ENCODE measurements around the gene DOCK10.

Gene DOCK10

DNA sequence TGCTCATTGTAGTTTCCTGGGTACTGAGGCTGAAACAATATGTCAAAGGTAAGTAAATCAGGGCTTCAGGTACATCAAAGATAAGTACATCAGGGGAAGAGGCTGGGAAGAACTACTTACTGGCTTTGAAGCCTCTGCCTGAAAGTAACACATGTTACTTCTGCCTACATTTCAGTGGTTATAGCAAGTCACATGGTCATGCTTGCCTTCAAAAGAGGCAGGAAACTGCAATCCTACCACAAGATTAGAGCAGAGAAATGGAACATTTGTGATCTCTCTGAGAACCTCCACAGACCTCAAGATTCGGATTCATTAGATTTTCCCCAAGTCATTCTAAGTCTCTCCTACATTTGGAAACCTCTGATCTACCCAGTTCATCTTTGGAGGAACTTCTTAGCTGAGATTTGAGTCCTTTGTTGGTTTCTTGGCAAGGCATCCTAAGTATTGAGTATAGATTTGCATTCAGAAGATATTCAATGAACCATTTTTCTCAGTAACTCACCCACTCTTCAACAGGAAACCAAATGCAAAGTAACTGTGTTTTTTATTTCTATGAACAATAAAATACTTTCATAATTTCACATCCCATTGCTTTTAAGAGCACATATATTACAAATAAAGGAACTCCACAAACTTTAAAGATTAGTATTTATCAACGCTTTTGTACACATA, 277.6 kb downstream of the DOCK10 start:
- no peaks in the 10 kb centered on the region for H3K9me3 ChIP-seq (ENCODE audit: control insufficient read depth, low read length)
- H3K4me3 ChIP-seq (ENCODE audit: low read length), result no peak overlapping the region
- no peak for DNase-seq (ENCODE audit: low read depth)
- H3K36me3 ChIP-seq (ENCODE audit: control insufficient read depth, insufficient read depth, low read length, severe bottlenecking), result peaks cover 8% of the 10 kb centered on the region
- H3K4me1 ChIP-seq (ENCODE audit: control insufficient read depth, insufficient read depth, low read length), result no peaks in the 10 kb centered on the region
- no peaks in the 10 kb centered on the region for H3K27me3 ChIP-seq (replicated peaks; ENCODE audit: control insufficient read depth, insufficient read depth, low read length)
- H3K9ac ChIP-seq (ENCODE audit: low read length), result no peak overlapping the region

GRCh38 chr2:224757934-224758548, 284.2 kb downstream of the DOCK10 start:
- peaks cover 11% of the 10 kb centered on the region for H3K36me3 ChIP-seq (ENCODE audit: control insufficient read depth, insufficient read depth, low read length, severe bottlenecking)
- H3K27me3 ChIP-seq (replicated peaks; ENCODE audit: control insufficient read depth, insufficient read depth, low read length), result no peaks in the 10 kb centered on the region
- H3K9ac ChIP-seq (ENCODE audit: low read length), result no peak overlapping the region
- peaks cover 15% of the 10 kb centered on the region for H3K4me1 ChIP-seq (ENCODE audit: control insufficient read depth, insufficient read depth, low read length)
- H3K9me3 ChIP-seq (ENCODE audit: control insufficient read depth, low read length), result peaks cover 13% of the 10 kb centered on the region
- no peak overlapping the region for H3K4me3 ChIP-seq (ENCODE audit: low read length)
- DNase-seq (ENCODE audit: low read depth), result no peak

GRCh38 chr2:224753743-224754540, 288.3 kb downstream of the DOCK10 start:
- Histone ChIP-seq H3K4me1 (ENCODE audit: control insufficient read depth, insufficient read depth, low read length) (peaks cover 15% of the 10 kb centered on the region), H3K4me3 (ENCODE audit: low read length) (peak overlapping the region; percentile 40), H3K27me3 (replicated peaks; ENCODE audit: control insufficient read depth, insufficient read depth, low read length) (no peaks in the 10 kb centered on the region), H3K9me3 (ENCODE audit: control insufficient read depth, low read length) (peaks cover 10% of the 10 kb centered on the region), H3K9ac (ENCODE audit: low read length) (peak overlapping the region; percentile 55), H3K36me3 (ENCODE audit: control insufficient read depth, insufficient read depth, low read length, severe bottlenecking) (peaks cover 7% of the 10 kb centered on the region)
- peak; percentile 90 for DNase-seq (ENCODE audit: low read depth)

DNA sequence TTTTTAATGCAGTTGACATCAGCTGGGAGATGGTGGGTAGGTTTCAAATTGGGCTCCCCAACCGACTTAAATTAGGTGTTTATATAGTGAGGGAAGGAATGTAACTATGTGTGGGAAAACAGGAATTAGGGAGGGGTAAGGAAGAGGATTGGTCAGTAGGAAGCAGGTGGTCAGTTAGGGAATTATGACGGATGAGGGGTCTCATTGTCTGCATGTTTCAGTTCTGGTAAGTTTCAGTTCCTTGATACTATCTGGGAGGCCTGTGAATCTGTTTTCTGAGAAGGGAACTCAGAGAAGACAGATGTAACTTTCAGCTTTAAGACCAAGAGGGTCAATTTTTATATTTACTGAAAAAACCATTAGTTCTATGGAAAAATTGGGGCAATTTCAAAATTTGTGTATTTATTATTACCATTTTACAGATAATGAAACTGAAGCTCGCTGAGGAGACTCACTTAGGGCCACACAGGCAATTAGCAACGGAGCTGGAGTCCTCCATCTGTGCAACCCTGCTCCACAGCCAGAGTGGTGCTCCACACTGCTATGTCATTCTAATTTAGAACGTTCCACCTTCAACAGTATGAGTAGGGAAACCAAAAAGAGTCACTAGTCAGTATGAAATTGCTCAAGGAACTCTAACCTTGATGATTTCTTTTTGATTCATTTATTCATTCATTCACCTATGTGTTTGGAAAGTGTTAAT, 290.1 kb downstream of the DOCK10 start:
- H3K27me3 ChIP-seq (replicated peaks; ENCODE audit: control insufficient read depth, insufficient read depth, low read length), result no peaks in the 10 kb centered on the region
- no peaks in the 10 kb centered on the region for H3K36me3 ChIP-seq (ENCODE audit: control insufficient read depth, insufficient read depth, low read length, severe bottlenecking)
- DNase-seq (ENCODE audit: low read depth), result no peak
- H3K9me3 ChIP-seq (ENCODE audit: control insufficient read depth, low read length), result no peaks in the 10 kb centered on the region
- no peak overlapping the region for H3K9ac ChIP-seq (ENCODE audit: low read length)
- H3K4me1 ChIP-seq (ENCODE audit: control insufficient read depth, insufficient read depth, low read length), result peaks cover 15% of the 10 kb centered on the region
- no peak overlapping the region for H3K4me3 ChIP-seq (ENCODE audit: low read length)

DNA sequence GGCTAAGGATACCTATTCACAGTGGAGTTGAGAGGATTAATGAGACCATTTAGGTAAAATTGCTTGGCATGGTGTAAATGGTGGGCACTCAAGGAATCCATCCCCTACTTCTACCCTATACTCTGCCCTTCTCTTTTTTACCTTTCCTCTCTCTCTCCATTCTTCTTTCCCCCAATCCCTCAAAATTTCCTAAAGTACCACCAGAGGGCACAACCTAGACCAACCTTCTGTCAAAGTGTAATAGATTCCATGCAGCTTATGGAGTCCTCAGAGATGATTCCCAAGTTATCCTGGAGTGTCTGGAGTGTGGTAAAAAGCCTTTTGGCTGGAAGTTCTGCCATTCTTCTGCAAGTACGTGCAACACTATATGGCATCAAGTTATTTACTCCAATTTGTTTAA, 293.1 kb downstream of the DOCK10 start:
- no peak for DNase-seq (ENCODE audit: low read depth)
- no peaks in the 10 kb centered on the region for H3K27me3 ChIP-seq (replicated peaks; ENCODE audit: control insufficient read depth, insufficient read depth, low read length)
- no peaks in the 10 kb centered on the region for H3K36me3 ChIP-seq (ENCODE audit: control insufficient read depth, insufficient read depth, low read length, severe bottlenecking)
- no peak overlapping the region for H3K9ac ChIP-seq (ENCODE audit: low read length)
- no peak overlapping the region for H3K4me3 ChIP-seq (ENCODE audit: low read length)
- no peaks in the 10 kb centered on the region for H3K9me3 ChIP-seq (ENCODE audit: control insufficient read depth, low read length)
- H3K4me1 ChIP-seq (ENCODE audit: control insufficient read depth, insufficient read depth, low read length), result peaks cover 6% of the 10 kb centered on the region

DNA sequence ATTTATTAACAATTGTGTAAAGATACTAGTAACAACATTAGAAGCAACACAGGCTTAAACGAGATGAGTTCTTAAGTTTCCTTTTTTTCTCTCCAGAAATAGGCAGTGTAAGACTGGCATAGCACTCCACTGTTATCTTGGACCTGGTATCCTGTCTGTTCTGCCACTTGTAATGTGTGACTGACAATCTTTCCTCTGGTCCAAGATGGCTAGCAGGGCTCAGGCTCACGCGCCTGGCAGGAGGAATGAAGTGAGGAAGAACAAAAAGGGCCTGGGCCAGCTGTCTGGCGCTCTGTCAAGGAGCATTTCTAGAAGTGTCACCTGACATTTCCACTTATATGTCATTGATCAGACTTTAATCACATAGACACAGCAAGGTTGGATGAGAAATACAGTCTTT, 294.5 kb downstream of the DOCK10 start:
- Histone ChIP-seq H3K9me3 (ENCODE audit: control insufficient read depth, low read length) (no peaks in the 10 kb centered on the region), H3K36me3 (ENCODE audit: control insufficient read depth, insufficient read depth, low read length, severe bottlenecking) (no peaks in the 10 kb centered on the region)

DNA sequence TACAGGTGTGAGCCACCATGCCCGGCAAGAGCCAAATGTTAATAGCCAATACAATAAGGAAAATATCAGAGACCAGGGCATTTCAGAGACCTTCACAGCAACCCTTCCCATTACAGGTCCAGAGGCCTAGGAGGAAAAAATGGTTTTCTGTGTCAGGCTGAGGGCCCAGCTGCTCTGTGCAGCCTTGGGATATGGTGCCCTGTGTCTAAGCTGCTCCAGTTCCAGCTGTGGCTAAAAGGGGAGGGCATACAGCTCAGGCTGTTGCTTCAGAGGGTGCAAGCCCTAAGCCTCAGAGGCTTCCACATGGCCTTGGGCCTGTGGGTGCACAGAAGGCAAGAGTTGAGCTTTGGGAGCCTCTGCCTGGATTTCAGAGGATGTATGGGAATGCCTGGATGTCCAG, 306.0 kb downstream of the DOCK10 start:
- H3K4me1 ChIP-seq (ENCODE audit: control insufficient read depth, insufficient read depth, low read length), result no peaks in the 10 kb centered on the region
- no peak overlapping the region for H3K9ac ChIP-seq (ENCODE audit: low read length)
- H3K4me3 ChIP-seq (ENCODE audit: low read length), result no peak overlapping the region
- H3K9me3 ChIP-seq (ENCODE audit: control insufficient read depth, low read length), result peaks cover 8% of the 10 kb centered on the region
- no peaks in the 10 kb centered on the region for H3K27me3 ChIP-seq (replicated peaks; ENCODE audit: control insufficient read depth, insufficient read depth, low read length)
- no peak for DNase-seq (ENCODE audit: low read depth)
- H3K36me3 ChIP-seq (ENCODE audit: control insufficient read depth, insufficient read depth, low read length, severe bottlenecking), result no peaks in the 10 kb centered on the region

More for the DNA sequence above, 294.5 kb downstream of the DOCK10 start:
- H3K27me3 ChIP-seq (replicated peaks; ENCODE audit: control insufficient read depth, insufficient read depth, low read length), result no peaks in the 10 kb centered on the region
- DNase-seq (ENCODE audit: low read depth), result no peak
- H3K4me1 ChIP-seq (ENCODE audit: control insufficient read depth, insufficient read depth, low read length), result no peaks in the 10 kb centered on the region
- no peak overlapping the region for H3K9ac ChIP-seq (ENCODE audit: low read length)
- H3K4me3 ChIP-seq (ENCODE audit: low read length), result no peak overlapping the region

DNA sequence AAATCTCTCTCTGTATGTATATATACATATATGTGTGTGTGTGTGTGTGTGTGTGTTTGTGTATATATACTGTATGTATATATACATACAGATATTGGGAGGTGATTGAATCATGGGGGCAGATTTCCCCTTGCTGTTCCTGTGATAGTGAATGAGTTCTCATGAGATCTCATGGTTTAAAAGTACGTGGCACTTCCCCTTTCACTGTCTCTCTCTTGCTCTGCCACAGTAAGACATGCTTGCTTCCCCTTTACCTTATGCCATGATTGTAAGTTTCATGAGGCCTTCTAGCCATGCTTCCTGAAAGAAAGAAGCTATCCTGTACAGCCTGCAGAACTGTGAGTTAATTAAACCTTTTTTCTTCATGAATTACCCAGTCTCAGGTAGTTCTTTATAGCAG, 307.3 kb downstream of the DOCK10 start:
- H3K4me1 ChIP-seq (ENCODE audit: control insufficient read depth, insufficient read depth, low read length), result no peaks in the 10 kb centered on the region
- no peak overlapping the region for H3K4me3 ChIP-seq (ENCODE audit: low read length)
- no peaks in the 10 kb centered on the region for H3K36me3 ChIP-seq (ENCODE audit: control insufficient read depth, insufficient read depth, low read length, severe bottlenecking)
- H3K27me3 ChIP-seq (replicated peaks; ENCODE audit: control insufficient read depth, insufficient read depth, low read length), result no peaks in the 10 kb centered on the region
- H3K9ac ChIP-seq (ENCODE audit: low read length), result no peak overlapping the region
- DNase-seq (ENCODE audit: low read depth), result no peak
- H3K9me3 ChIP-seq (ENCODE audit: control insufficient read depth, low read length), result peaks cover 8% of the 10 kb centered on the region

GRCh38 chr2:224731665-224732064, 310.6 kb downstream of the DOCK10 start:
- H3K27me3 ChIP-seq (replicated peaks; ENCODE audit: control insufficient read depth, insufficient read depth, low read length), result no peaks in the 10 kb centered on the region
- no peak overlapping the region for H3K9ac ChIP-seq (ENCODE audit: low read length)
- H3K4me1 ChIP-seq (ENCODE audit: control insufficient read depth, insufficient read depth, low read length), result no peaks in the 10 kb centered on the region
- no peaks in the 10 kb centered on the region for H3K36me3 ChIP-seq (ENCODE audit: control insufficient read depth, insufficient read depth, low read length, severe bottlenecking)
- DNase-seq (ENCODE audit: low read depth), result no peak
- H3K9me3 ChIP-seq (ENCODE audit: control insufficient read depth, low read length), result peaks cover 21% of the 10 kb centered on the region
- no peak overlapping the region for H3K4me3 ChIP-seq (ENCODE audit: low read length)

- Histone ChIP-seq H3K9ac (ENCODE audit: low read length) (no peak overlapping the region), H3K4me3 (ENCODE audit: low read length) (no peak overlapping the region), H3K9me3 (ENCODE audit: control insufficient read depth, low read length) (peaks cover 18% of the 10 kb centered on the region), H3K4me1 (ENCODE audit: control insufficient read depth, insufficient read depth, low read length) (no peaks in the 10 kb centered on the region), H3K36me3 (ENCODE audit: control insufficient read depth, insufficient read depth, low read length, severe bottlenecking) (no peaks in the 10 kb centered on the region), H3K27me3 (replicated peaks; ENCODE audit: control insufficient read depth, insufficient read depth, low read length) (no peaks in the 10 kb centered on the region)
- no peak for DNase-seq (ENCODE audit: low read depth)
These were observed 312.8 kb downstream of the DOCK10 start for GRCh38 chr2:224729435-224729834.

- no peaks in the 10 kb centered on the region for H3K36me3 ChIP-seq (ENCODE audit: control insufficient read depth, insufficient read depth, low read length, severe bottlenecking)
These were observed 317.9 kb downstream of the DOCK10 start for GRCh38 chr2:224724331-224724730.

More at GRCh38 chr2:224724331-224724730, 317.9 kb downstream of the DOCK10 start:
- Histone ChIP-seq H3K4me3 (ENCODE audit: low read length) (no peak overlapping the region), H3K9ac (ENCODE audit: low read length) (no peak overlapping the region), H3K4me1 (ENCODE audit: control insufficient read depth, insufficient read depth, low read length) (peaks cover 7% of the 10 kb centered on the region), H3K27me3 (replicated peaks; ENCODE audit: control insufficient read depth, insufficient read depth, low read length) (no peaks in the 10 kb centered on the region), H3K9me3 (ENCODE audit: control insufficient read depth, low read length) (peaks cover 18% of the 10 kb centered on the region)
- peak; percentile 32 for DNase-seq (ENCODE audit: low read depth)

Data from adipocyte (in vitro differentiated cells).